IMR-90 (cell line): ENCODE data around the gene ARMH2. TPM values are rescaled to one million over a fixed set of nuclear protein-coding genes. Genes with fewer than 3 reads are reported as not detected.

ENCODE experiments used
- ATAC-seq: fragments of 200-7000 bp; cut with Tn5 transposase; 2 replicates; pipeline ENCODE4 v1.9.1; 2020; ENCODE audit warnings: low read depth, mild to moderate bottlenecking, moderate library complexity
- BruUV-seq: library from RNA; stranded (reverse); fragments of 400-500 nt; replicated peaks from 2 replicates; lab custom pipeline; 2021; lab: Mats Ljungman, UMichigan
- CTCF ChIA-PET: fragments of 300-600 bp; formaldehyde crosslinking; extraction: SDS; loops from one replicate; lab custom pipeline; 2021; ENCODE audit warnings: antibody characterized with exemption; lab: Yijun Ruan, JAX
- POLR2A ChIA-PET: fragments of 300-600 bp; sonication (Branson Sonifier 250); formaldehyde crosslinking; loops from one replicate; lab custom pipeline; 2022; ENCODE audit warnings: antibody characterized with exemption; ENCODE audit not compliant: unreplicated experiment; lab: Charles Lee
- DNase-seq: peaks from one replicate; pipeline ENCODE4 v3.0.0; 2013
- H2AFZ ChIP-seq: replicated peaks from 2 replicates; pipeline ENCODE3; 2013; ENCODE audit warnings: low read length, mild to moderate bottlenecking; ENCODE audit not compliant: poor library complexity
- H2AK5ac ChIP-seq: 2 replicates; pipeline ENCODE4 v1.6.1; 2013; ENCODE audit warnings: low read depth, low read length, inconsistent platforms
- H2AK9ac ChIP-seq: replicated peaks from 2 replicates; pipeline ENCODE3; 2013; ENCODE audit warnings: mild to moderate bottlenecking, low read depth, low read length, moderate library complexity; ENCODE audit not compliant: poor library complexity
- H2BK120ac ChIP-seq: 2 replicates; pipeline ENCODE4 v1.6.1; 2013; ENCODE audit warnings: low read depth, low read length, inconsistent platforms
- H2BK15ac ChIP-seq: 3 replicates; pipeline ENCODE4 v1.6.1; 2013; ENCODE audit warnings: low read depth, low read length, inconsistent platforms
- H2BK20ac ChIP-seq: 2 replicates; pipeline ENCODE4 v1.6.1; 2013; ENCODE audit warnings: low read depth, mild to moderate bottlenecking, inconsistent platforms, low read length, moderate library complexity
- H2BK5ac ChIP-seq: 2 replicates; pipeline ENCODE4 v1.6.1; 2013; ENCODE audit warnings: mild to moderate bottlenecking, low read depth, low read length, inconsistent platforms; ENCODE audit not compliant: poor library complexity, severe bottlenecking
- H3K14ac ChIP-seq: replicated peaks from 2 replicates; pipeline ENCODE4 v1.6.1; 2013; ENCODE audit warnings: low read depth, low read length, inconsistent platforms
- H3K18ac ChIP-seq: 2 replicates; pipeline ENCODE4 v1.6.1; 2013; ENCODE audit warnings: low read depth, low read length, control low read depth
- H3K23ac ChIP-seq: 2 replicates; pipeline ENCODE4 v1.6.1; 2013; ENCODE audit warnings: low read depth, low read length, inconsistent platforms
- H3K27ac ChIP-seq: 2 replicates; pipeline ENCODE4 v1.5.1; 2013; ENCODE audit warnings: mild to moderate bottlenecking, control low read depth, low read length; ENCODE audit not compliant: insufficient read depth
- H3K27me3 ChIP-seq: 2 replicates; pipeline ENCODE4 v1.6.1; 2013; ENCODE audit warnings: low read length; ENCODE audit not compliant: control insufficient read depth, insufficient read depth
- H3K36me3 ChIP-seq: 2 replicates; pipeline ENCODE4 v1.6.1; 2013; ENCODE audit warnings: low read length, mixed read lengths; ENCODE audit not compliant: control insufficient read depth, insufficient read depth
- H3K4ac ChIP-seq: 2 replicates; pipeline ENCODE4 v1.6.1; 2013; ENCODE audit warnings: low read depth, low read length, inconsistent platforms
- H3K4me1 ChIP-seq: 2 replicates; pipeline ENCODE4 v1.6.1; 2013; ENCODE audit warnings: low read length, mixed read lengths; ENCODE audit not compliant: control insufficient read depth, insufficient read depth
- H3K4me2 ChIP-seq: 2 replicates; pipeline ENCODE4 v1.6.1; 2013; ENCODE audit warnings: low read depth, mild to moderate bottlenecking, control low read depth, low read length, moderate library complexity
- H3K4me3 ChIP-seq: 2 replicates; pipeline ENCODE4 v1.5.1; 2013; ENCODE audit warnings: low read depth, mild to moderate bottlenecking, control low read depth, low read length, moderate library complexity; ENCODE audit not compliant: insufficient read depth
- H3K56ac ChIP-seq: 2 replicates; pipeline ENCODE4 v1.6.1; 2013; ENCODE audit warnings: low read length, inconsistent platforms; ENCODE audit not compliant: insufficient read depth; ENCODE audit errors: extremely low read depth
- H3K79me1 ChIP-seq, 2 experiments: 2 replicates each; pipeline ENCODE4 v1.6.1; 2013; ENCODE audit warnings: low read length in 2 of 2, inconsistent platforms in 1 of 2, low read depth in 1 of 2
- H3K9ac ChIP-seq: 2 replicates; pipeline ENCODE4 v1.6.1; 2013; ENCODE audit warnings: low read depth, low read length, control low read depth
- H3K9me1 ChIP-seq: 2 replicates; pipeline ENCODE4 v1.6.1; 2013; ENCODE audit warnings: low read length, inconsistent platforms; ENCODE audit not compliant: insufficient read depth
- H3K9me3 ChIP-seq: 2 replicates; pipeline ENCODE4 v1.6.1; 2013; ENCODE audit warnings: low read length; ENCODE audit not compliant: control insufficient read depth, insufficient read depth
- H4K20me1 ChIP-seq: 2 replicates; pipeline ENCODE4 v1.6.1; 2013; ENCODE audit warnings: low read length, inconsistent platforms; ENCODE audit not compliant: insufficient read depth
- H4K5ac ChIP-seq: 2 replicates; pipeline ENCODE4 v1.6.1; 2013; ENCODE audit warnings: mild to moderate bottlenecking, low read depth, low read length, control low read depth
- H4K8ac ChIP-seq, 2 experiments: 2 replicates each; pipeline ENCODE4 v1.6.1; 2013; ENCODE audit warnings: low read depth in 2 of 2, low read length in 2 of 2, control low read depth in 1 of 2, inconsistent platforms in 1 of 2
- H4K91ac ChIP-seq: 2 replicates; pipeline ENCODE4 v1.6.1; 2013; ENCODE audit warnings: low read depth, low read length, inconsistent platforms; ENCODE audit not compliant: insufficient read depth
- BHLHE40 ChIP-seq: fragments of 150-350 bp; IDR thresholded peaks from 2 replicates; pipeline ENCODE4 v1.6.1; 2016; ENCODE audit warnings: mild to moderate bottlenecking, low read depth, low read length
- CEBPB ChIP-seq: IDR thresholded peaks from 2 replicates; pipeline ENCODE4 v1.6.1; 2012; ENCODE audit warnings: low read depth, low read length, improper control_type of control experiment
- CHD1 ChIP-seq: IDR thresholded peaks from 2 replicates; pipeline ENCODE4 v1.6.1; 2012; ENCODE audit warnings: low read depth, low read length, improper control_type of control experiment
- FOS ChIP-seq: fragments of 150-350 bp; IDR thresholded peaks from 2 replicates; pipeline ENCODE4 v1.6.1; 2016; ENCODE audit warnings: low read depth, low read length
- MAFK ChIP-seq: IDR thresholded peaks from 2 replicates; pipeline ENCODE4 v1.6.1; 2012; ENCODE audit warnings: low read depth, low read length, improper control_type of control experiment
- MAZ ChIP-seq: IDR thresholded peaks from 2 replicates; pipeline ENCODE4 v1.6.1; 2012; ENCODE audit warnings: low read depth, mild to moderate bottlenecking, low read length, improper control_type of control experiment, moderate library complexity, borderline replicate concordance
- MXI1 ChIP-seq: IDR thresholded peaks from 2 replicates; pipeline ENCODE4 v1.6.1; 2012; ENCODE audit warnings: low read depth, mild to moderate bottlenecking, low read length, moderate library complexity, borderline replicate concordance
- NFE2L2 ChIP-seq: fragments of 150-350 bp; IDR thresholded peaks from 2 replicates; pipeline ENCODE4 v1.6.1; 2016; ENCODE audit warnings: low read depth, mild to moderate bottlenecking, low read length
- POLR2A ChIP-seq: IDR thresholded peaks from 2 replicates; pipeline ENCODE4 v1.6.1; 2012; ENCODE audit warnings: mild to moderate bottlenecking, low read depth, low read length
- RAD21 ChIP-seq: IDR thresholded peaks from 2 replicates; pipeline ENCODE4 v1.6.1; 2012; ENCODE audit warnings: low read length, improper control_type of control experiment
- RCOR1 ChIP-seq: IDR thresholded peaks from 2 replicates; pipeline ENCODE4 v1.6.1; 2012; ENCODE audit warnings: mild to moderate bottlenecking, low read length, improper control_type of control experiment; ENCODE audit not compliant: insufficient replicate concordance
- RFX5 ChIP-seq: IDR thresholded peaks from 2 replicates; pipeline ENCODE4 v1.8.0; 2012; ENCODE audit warnings: low read depth, mild to moderate bottlenecking, low read length, moderate library complexity
- SMC3 ChIP-seq: fragments of 150-350 bp; IDR thresholded peaks from 2 replicates; pipeline ENCODE4 v1.6.1; 2016; ENCODE audit warnings: low read depth, mild to moderate bottlenecking, antibody characterized with exemption, low read length, moderate library complexity
- WGBS, 2 experiments: methylation state at CpG; one replicate each; pipeline versions ENCODE4 v1.1.5 to v1.1.7; 2013; ENCODE audit warnings: missing lambda C conversion rate in 2 of 2; ENCODE audit not compliant: insufficient read length in 1 of 2; ENCODE audit errors: extremely low coverage in 2 of 2; 5-methylcytosine and 5-hydroxymethylcytosine counted together
- dilution Hi-C: fragments of 300-500 bp; cut with HindIII; formaldehyde crosslinking; loops from one replicate; pipeline ENCODE4 v1.14.3; 2018; ENCODE audit warnings: low sequenced_read_pairs; ENCODE audit not compliant: unreplicated experiment
- in situ Hi-C: fragments of 300-500 bp; cut with MboI; formaldehyde crosslinking; loops from 3 replicates; pipeline ENCODE4 v1.14.3; 2019; ENCODE audit warnings: low sequenced_read_pairs, inconsistent platforms, mixed read lengths
- intact Hi-C: fragments of 100-400 bp; cut with micrococcal nuclease; formaldehyde crosslinking; loops from 2 replicates; pipeline ENCODE4 v1.10.0; 2022
- polyA plus RNA-seq, 3 experiments: library from polyadenylated mRNA; depleted of rRNA; stranded (reverse); fragments of >200 nt; gene quantifications; 2 replicates each; pipeline ENCODE4 v1.2.3, GENCODE V29; 2012; ENCODE audit warnings: low replicate concordance in 1 of 3
- total RNA-seq: library from RNA; depleted of rRNA; stranded (reverse); fragments of >200 nt; gene quantifications from 2 replicates; pipeline ENCODE4 v1.2.3, GENCODE V29; 2012
- TF ChIP-seq, protein P1 (sequence below): fragments of 150-350 bp; IDR thresholded peaks from 2 replicates; pipeline ENCODE4 v1.6.1; 2016; ENCODE audit warnings: low read depth, mild to moderate bottlenecking, low read length, moderate library complexity, borderline replicate concordance
- TF ChIP-seq, protein P2 (sequence below): conservative IDR thresholded peaks from 2 replicates; pipeline ENCODE4 v1.5.1; 2012; ENCODE audit warnings: mild to moderate bottlenecking, low read depth, low read length, improper control_type of control experiment

ARMH2 gene
- total and polyA plus RNA-seq, 2 of the 4 experiments (the other 2 are of a cell fraction): not detected

GRCh38 chr6:24838081-24838480, 39.4 kb upstream of the ARMH2 start:
- H4K5ac ChIP-seq: no peak overlapping the region
- no peak overlapping the region for H3K4ac ChIP-seq
- no peaks in the 10 kb centered on the region for H3K79me1 ChIP-seq
- H3K36me3 ChIP-seq: peaks cover 10% of the 10 kb centered on the region
- H2BK20ac ChIP-seq: no peak overlapping the region
- H2BK5ac ChIP-seq: no peak overlapping the region
- CTCF ChIA-PET: interaction anchor here (0.6 kb wide), 1 partner anchor 9 kb away, joined by 3 read pairs; no protein-coding TSS in a partner anchor
- POLR2A ChIA-PET: no interaction called here
- no peak overlapping the region for H3K27ac ChIP-seq
- H3K4me3 ChIP-seq: no peak overlapping the region
- H3K9me3 ChIP-seq: no peaks in the 10 kb centered on the region
- TF ChIP-seq MXI1 (no peak), RCOR1 (no peak), FOS (no peak), MAFK (no peak), SMC3 (no peak), RAD21 (no peak), CHD1 (no peak), MAZ (no peak), CEBPB (no peak), POLR2A (no peak), RFX5 (no peak), BHLHE40 (no peak), NFE2L2 (no peak)
- TF ChIP-seq, protein P1, sequence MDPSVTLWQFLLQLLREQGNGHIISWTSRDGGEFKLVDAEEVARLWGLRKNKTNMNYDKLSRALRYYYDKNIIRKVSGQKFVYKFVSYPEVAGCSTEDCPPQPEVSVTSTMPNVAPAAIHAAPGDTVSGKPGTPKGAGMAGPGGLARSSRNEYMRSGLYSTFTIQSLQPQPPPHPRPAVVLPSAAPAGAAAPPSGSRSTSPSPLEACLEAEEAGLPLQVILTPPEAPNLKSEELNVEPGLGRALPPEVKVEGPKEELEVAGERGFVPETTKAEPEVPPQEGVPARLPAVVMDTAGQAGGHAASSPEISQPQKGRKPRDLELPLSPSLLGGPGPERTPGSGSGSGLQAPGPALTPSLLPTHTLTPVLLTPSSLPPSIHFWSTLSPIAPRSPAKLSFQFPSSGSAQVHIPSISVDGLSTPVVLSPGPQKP: no peak
- TF ChIP-seq, protein P2, sequence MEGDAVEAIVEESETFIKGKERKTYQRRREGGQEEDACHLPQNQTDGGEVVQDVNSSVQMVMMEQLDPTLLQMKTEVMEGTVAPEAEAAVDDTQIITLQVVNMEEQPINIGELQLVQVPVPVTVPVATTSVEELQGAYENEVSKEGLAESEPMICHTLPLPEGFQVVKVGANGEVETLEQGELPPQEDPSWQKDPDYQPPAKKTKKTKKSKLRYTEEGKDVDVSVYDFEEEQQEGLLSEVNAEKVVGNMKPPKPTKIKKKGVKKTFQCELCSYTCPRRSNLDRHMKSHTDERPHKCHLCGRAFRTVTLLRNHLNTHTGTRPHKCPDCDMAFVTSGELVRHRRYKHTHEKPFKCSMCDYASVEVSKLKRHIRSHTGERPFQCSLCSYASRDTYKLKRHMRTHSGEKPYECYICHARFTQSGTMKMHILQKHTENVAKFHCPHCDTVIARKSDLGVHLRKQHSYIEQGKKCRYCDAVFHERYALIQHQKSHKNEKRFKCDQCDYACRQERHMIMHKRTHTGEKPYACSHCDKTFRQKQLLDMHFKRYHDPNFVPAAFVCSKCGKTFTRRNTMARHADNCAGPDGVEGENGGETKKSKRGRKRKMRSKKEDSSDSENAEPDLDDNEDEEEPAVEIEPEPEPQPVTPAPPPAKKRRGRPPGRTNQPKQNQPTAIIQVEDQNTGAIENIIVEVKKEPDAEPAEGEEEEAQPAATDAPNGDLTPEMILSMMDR: no peak
- no peak overlapping the region for H2AK5ac ChIP-seq
- H3K9me1 ChIP-seq: 0 out of 2 replicates have a peak, but pooled peaks cover 4% of the 10 kb centered on the region
- dilution Hi-C loops: loop anchor here (25.0 kb wide), 1 partner anchor 249 kb away; no protein-coding TSS in a partner anchor
- H3K4me1 ChIP-seq: no peaks in the 10 kb centered on the region
- no peak overlapping the region for H4K91ac ChIP-seq
- H3K9ac ChIP-seq: no peak overlapping the region
- WGBS, 2 experiments: no CpG with 5 or more reads among the region's 3 CpGs
- BruUV-seq: no TSS peak
- H3K4me2 ChIP-seq: no peak overlapping the region
- H2BK120ac ChIP-seq: no peak overlapping the region
- in situ Hi-C loops: no loop called here
- no peak overlapping the region for H3K18ac ChIP-seq
- no peak overlapping the region for H3K56ac ChIP-seq
- intact Hi-C loops: no loop called here
- H2BK15ac ChIP-seq: no peak overlapping the region
- no peaks in the 10 kb centered on the region for H3K27me3 ChIP-seq
- no peak overlapping the region for H3K14ac ChIP-seq
- DNase-seq (no peak), ATAC-seq (no peak)
- no peak overlapping the region for H2AK9ac ChIP-seq
- H4K20me1 ChIP-seq: no peaks in the 10 kb centered on the region
- H2AFZ ChIP-seq: no peak overlapping the region
- no peak overlapping the region for H3K23ac ChIP-seq
- H4K8ac ChIP-seq: no peak overlapping the region
